HG03039 (cell line): ENCODE results near the gene SERINC5.
"Not testable (repeated sequence)": the region's sequence is repeated elsewhere in the genome, so short reads cannot be mapped to it uniquely, and the experiment has no call there.

Experiments used
- ATAC-seq: cut with Tn5 transposase; IDR thresholded peaks from one replicate; pipeline ENCODE4 v1.9.1; 2021; ENCODE audit warnings: mild to moderate bottlenecking, moderate library complexity; ENCODE audit not compliant: unreplicated experiment

SERINC5 gene

DNA sequence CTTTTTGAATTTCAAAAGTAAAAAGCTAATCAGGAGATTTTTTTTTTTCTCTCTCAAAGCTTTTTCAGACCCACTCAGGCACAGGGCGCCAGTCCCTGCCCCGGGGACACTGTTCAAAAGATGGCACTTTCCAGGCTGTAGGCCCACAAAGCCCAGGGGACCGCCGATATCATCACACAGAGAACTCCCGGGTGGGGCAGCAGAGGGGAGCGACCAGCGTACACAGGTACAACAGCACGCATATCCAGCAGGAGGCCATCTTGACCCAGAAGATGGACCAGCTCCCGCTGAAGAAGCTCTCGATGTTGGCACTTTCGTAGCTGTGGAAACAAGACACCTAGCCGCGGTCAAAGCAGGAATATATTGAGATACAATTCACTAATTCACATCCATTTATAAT, 112.4 kb downstream of the SERINC5 start:
- ATAC-seq = no peak

DNA sequence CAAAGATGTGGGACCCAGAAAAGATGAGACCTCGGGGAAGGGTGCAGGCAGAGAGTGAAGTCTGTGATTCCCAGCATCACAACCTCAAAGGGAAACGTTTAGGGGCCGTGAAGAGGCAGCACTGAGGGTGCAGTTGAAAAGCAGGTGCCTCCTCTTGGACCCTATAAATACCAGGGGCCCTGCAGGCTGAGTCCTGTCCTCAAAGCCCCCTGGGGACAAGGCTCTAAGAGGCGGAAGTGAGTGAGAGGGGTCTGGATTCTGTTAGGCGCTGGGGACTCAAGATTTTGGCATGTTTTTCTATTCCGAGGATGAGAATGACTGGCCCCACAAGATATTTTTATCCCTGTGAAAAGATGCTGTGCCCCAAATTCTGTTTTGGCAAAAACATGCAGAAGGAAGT, 112.9 kb downstream of the SERINC5 start:
- ATAC-seq = no peak

DNA sequence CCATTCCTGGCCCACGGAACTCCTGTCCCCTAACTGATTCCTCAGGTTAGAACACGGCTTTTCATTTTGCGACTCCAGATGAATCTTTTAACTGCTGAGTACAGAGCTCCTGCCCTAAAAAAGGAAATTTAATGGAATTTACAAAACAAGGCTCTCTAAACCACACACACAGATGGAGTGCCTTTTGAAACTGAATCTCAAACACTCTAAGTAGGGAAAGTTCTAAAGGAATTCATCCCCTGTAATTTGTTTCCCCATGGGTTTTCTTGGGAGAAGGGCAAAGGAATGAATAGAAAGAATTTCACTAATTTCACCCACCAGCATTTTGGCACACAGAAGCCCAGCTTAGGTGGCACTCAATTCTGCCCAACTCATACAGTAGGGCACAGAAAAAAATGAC, 114.2 kb downstream of the SERINC5 start:
- no peak for ATAC-seq

DNA sequence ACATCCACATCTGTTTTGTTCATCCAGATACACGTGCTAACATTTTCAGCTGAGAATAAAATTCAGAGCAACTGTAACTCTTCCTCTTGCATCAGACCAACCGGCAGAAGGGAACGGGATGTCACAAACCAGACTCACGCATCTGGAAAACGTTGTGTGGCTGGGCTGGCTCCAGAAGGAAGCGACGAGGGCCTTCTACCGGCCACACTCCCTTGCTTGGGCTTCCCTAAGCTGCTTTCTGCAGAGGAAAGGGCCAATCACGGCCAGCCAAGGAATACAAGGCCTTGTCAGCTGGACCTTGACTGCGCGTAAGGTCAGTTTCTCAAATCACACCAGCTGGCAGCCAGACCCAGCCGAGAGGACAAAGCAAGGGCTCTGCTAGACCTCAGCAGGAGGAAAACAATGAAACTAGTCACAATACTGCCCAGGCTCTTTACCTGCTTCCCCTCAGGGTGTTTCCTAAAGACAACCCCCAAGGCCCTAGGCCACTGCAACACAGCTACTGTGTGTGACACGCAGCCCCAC, 114.6 kb downstream of the SERINC5 start:
- no peak for ATAC-seq

DNA sequence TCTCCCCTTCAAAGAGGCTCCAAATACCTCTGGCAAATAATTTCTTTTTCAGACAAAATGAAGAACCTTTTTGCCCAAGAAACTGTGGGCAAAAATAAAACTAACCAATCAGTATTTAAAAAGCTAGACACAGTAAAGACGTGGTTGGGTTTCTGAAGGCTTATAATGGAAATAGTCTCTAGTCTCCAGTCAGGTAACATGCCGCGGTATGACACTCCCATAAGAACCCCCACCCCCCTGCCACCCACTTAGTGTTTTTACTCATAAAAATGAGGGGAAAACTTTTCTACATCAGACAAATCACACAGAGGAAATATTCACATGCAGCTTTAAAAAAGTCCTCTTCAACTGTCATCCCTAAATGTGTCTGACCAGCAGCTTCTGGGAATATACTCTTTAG, 115.4 kb downstream of the SERINC5 start:
- no peak for ATAC-seq

DNA sequence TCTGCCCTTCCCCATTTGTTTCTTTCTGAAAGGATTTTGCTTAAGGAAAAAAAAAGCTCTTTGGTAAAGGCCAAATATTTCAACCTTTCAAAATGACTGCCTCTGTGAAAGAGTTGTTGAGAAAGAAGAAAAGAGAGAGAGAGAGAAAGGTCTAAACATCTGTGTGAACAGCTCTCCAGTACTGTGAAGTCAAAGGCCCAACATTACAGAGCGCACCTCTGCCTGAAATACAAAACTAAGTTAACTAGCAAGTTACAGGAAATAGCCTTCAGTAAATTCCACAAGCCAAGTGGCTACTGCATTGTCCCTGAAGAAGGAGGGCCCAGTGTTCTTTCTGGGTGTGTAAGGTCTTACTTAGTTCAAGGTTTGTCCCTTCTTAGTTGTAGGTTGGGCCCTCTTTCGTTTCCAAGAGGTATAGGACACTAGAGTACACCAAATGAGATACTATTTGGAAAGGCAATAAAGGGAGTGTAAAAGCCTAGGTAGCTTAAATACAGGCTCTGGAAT, 116.3 kb downstream of the SERINC5 start:
- ATAC-seq = no peak

DNA sequence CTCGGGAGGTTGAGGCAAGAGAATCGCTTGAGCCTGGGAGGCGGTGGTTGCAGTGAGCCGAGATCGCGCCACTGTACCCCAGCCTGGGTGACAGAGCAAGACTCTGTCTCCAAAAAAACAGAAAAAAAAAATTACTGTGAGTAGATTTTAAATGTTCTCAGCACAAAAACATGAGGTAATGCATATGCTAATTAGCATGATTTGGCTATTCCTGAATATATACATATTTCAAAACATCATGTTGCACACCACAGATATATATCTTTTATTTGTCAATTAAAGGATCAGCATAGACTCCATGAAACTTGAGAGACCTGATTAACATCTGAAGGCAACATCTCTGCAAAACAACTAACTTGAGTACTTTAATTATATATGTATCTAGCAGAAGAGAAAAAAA, 117.4 kb downstream of the SERINC5 start:
- ATAC-seq = no peak

DNA sequence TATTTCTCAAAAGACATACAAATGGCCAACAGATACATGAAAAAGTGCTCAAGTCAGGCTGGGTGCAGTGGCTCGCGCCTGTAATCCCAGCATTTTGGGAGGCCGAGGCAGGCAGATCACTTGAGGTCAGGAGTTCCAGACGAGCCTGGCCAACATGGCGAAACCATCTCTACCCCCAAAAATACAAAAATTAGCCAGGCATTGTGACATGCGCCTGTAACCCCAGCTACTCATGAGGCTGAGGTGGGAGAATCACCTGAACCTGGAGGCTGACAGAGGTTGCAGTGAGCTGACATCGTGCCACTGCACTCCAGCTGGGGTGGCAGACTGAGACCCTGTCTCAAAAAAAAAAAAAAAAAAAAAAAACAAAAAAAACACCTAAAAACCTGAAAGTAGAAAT, 119.0 kb downstream of the SERINC5 start:
- ATAC-seq = not testable (repeated sequence)

DNA sequence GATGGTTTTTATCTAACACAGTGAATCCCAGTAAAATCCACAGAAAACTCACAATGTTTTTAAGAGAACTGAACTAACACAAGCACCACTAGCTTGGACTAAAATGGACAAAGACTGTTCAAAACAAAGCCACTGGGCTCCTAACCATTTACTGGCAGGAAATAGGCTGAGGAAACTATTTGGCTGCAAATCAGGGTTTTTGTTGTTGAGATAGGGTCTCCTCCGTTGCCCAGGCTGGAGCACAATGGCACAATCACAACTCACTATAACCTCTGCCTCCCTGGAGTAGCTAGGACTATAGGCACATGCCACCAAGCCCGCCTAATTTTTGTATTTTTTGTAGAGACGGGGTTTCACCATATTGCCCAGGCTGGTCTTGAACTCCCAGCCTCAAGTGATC, 121.0 kb downstream of the SERINC5 start:
- no peak for ATAC-seq

DNA sequence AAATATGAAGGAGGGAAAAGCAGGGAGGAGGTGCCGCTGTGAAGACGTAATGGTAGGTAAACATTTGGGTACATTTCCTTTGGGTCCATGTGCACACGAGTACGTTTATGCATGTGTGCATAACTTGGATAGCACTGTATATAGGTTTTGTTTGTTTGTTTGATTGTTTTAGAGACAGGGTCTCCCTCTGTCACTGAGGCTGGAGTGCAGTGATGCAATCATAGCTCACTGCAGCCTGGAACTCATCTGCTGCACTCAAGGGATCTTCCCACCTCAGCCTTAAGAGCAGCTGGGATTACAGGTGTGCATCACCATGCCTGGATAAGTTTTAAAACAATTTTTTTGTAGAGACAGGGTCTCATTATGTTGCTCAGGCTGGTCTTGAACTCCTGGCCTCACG, 126.7 kb downstream of the SERINC5 start:
- ATAC-seq = no peak

DNA sequence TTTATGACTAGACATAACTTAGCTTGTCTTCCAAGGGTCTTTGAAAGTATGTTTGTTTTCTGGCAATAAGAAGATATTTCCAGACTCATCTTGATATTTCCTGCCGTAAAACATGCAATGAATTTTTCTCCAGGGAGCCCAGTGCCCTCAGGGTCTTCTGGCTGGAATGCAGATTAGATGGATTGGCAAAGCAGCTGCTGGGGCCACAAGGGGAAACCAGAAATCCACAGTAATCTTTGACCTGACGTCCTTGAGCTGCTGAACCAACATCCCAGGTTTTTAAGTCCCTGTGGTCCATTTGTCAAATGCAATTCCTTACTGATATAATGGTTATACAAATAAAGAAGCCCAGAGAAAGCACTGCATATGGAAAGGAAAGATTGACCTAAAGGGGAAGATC, 127.7 kb downstream of the SERINC5 start:
- no peak for ATAC-seq

DNA sequence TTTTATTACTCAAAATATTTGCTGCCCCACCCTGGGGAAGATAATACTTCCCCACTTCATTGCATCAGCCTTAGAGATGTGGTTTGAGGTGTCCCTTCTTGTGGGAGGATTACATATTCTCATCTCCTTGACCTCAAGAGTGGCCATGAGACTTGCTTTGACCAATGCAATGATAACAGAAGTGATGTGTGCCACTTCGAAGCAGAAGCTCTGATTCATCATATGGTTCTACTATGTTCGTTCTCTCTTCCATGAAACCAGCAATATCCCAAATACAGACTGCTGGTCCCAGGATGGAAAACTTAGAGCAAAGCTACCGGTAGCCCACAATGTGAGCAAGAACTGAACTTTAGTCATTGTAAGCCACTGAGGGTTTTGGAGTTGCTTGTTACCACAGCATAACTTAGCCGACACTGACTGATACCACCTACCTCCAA, 128.7 kb downstream of the SERINC5 start:
- ATAC-seq = no peak

DNA sequence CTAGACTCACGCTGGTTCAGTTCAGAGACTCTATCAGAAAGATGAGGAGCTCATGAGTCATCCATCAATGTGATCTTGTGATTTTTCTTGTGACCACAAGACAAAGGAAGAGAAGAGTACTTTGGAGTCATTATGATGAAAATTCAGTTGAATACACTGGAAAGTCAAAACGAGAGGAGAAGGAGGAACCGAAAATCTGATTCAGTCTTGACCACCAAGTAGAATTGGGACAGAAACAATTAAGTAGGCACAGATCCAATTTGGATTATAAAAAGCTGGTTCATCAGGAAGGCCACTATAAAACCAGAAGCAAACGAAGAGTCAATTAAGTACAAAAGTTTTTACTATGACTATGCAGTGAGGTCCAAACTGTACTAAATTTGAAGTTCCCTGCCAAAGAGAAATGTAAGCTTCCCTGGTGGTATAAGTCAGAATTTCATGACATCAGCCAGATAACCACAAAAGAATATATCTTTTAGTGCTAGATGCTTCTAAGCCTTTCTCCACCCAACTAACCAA, 129.8 kb downstream of the SERINC5 start:
- ATAC-seq = peak; percentile 45

DNA sequence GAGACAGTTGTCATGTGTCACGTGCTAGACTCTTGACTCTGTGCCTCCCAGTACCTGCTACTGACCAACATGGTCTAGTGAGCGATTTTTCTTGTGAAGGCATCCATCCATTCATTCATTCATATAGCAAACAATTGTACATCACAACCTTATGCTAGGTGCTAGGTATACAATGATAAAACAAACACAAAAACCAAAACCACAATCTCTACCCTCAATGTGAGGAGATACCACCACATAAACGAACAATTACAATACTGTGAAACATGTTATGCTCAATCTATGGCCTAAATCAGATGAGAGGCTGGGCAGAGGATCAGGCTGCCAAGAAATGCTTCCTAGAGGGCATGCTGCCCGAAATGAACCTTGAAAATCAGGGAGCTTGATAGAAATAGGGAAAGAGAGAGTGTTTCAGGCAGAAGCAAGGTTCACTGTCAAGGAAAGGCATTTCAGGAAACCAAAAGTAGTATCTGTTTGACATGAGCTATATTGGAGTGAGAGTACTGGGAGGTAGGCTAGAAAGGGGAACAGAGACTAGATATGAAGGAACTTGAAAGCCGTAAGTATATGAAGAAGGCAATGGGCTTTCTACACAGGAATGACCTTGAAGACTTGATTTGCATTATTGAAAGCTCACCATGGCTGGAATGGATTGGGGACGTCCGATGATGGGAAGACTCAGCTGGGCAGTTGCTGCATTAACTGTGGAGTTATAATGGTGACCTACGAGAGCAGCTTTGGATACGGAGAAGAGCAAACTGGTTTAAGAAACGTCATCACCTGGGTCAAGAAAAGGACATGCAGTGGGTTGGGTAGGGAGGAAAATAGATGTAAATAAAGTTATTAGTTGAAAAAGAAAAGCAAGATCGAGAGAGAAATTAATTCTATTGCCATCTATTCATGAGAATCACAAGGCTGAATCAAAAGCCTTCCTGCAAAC, 130.6 kb downstream of the SERINC5 start:
- ATAC-seq = peak; percentile 76

DNA sequence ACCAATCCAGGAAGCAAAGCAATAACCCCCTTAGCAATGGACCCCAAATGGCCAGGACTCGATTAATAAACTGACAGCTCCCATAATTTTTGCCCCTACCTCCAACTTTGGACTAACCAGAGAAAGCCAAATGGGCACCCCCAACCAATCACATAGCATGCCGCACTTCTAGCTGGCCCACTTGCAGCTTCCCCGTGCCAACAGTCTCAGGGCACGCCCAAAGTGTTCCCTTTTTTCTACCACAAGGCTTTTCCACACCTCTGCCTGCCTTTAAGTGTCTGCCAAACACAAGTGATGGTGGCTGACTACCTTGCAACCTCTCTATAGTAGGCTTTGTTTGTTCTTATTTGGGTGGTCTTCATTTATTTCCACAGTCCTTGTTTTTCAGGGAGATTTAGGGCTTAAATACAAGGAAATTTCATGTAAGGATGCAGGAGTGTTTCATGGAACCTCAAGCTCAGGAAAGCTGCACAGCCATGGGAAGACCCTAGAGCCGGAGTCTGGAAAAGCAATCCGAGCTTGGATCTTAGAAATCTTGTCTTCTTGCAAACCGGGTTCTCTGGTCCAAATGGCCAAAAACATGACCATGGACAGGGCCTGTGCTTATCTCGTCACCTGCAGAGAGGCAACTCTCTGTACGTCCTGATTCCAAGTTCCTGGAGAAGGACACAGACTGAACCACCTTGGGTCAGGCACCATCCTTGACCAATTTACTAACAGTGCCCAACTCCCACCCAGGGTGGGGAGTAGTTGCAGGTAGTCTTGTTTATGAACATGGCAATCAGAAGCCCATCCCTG, 131.5 kb downstream of the SERINC5 start:
- ATAC-seq = no peak

DNA sequence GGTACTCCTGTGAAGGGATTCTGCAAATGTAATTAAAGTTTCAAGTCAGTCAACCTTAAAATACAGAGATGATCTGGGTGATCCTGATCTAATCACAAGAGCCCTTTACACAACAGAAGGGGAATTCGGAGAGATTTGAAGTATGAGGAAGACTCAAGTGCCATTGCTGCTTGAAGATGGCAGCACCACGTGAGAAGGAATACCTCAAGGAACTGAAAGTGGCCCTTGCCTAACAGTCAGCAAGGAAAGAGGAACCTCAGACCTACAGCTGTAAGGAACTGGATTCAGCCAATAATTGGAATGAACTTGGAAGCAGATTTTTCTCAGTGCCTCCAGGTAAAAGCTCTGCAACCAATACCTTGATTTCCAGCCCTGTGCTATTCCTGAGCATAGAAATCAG, 133.3 kb downstream of the SERINC5 start:
- ATAC-seq = no peak

DNA sequence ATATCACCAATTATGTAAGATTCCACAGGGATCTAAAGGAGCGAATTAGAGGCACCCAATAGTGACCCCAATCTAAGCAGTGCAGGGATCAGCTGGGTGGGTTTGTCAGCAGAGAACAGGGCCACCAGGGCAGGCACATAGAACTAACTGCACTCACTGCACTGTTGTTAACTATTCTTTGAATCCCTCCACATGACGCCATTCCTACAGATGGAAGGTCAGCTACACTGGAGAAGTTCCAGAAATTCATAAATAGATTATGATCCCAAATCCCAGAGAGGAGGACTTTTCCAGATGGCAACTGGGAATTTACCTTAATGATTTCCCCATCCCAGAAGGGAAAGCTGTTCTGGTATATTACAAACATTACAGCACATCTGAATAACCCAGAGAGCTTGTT, 136.5 kb downstream of the SERINC5 start:
- ATAC-seq = no peak

DNA sequence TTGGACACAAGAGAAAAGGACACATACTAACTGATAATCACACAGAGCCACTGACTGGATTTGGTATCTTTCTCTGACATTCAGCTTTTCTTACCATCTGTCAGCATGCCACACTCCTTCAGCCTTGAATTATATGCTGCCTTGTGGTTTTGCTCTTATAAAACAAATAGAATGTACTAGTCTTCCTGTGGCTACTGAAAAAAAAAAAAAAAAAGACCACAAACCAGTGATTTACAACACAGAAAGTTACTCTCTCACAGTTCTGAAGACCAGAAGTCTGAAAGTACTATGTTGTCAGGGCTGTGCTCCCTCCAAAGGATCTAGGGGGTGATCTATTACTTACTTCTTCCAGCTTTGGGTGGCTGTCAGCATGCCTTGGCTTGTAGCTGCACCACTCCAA, 138.4 kb downstream of the SERINC5 start:
- ATAC-seq = no peak

DNA sequence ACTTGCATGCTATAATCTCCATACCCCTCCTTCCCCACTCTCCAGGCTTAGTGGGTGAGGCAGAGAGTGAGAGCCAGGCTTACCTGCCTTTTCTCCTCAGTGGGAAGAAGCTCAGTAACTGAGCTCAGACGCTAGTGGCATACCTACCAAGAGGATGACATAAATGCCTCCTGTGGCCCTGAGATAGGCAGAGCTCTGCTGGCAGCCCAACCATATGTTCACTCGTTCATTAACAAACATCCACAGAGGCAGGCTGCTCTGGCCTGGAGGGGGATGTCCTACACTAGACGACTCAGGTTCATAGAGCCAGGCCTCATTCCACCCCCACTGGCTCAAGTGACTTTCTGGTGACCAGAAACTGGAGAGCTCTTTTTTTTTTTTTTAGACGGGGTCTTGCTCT, 139.4 kb downstream of the SERINC5 start:
- ATAC-seq = no peak

DNA sequence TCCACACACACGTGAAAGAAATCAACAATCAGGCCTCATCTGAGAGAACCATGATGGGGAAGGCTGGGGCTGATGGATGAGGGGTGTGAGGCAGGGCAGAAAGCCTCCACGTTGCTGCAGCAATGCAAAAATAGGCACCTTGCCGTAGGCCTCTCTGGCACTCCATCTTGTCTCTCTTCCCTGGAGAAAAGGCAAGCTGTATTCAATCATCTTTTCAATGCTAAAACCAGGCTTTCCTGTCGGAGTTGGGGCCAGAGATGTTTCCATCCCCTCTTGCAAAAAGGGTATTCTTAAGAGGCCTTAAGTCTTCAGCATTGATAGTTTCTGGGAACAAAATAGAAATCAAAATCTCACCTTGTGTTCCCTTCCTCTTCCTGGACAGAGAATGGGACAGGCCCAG, 139.8 kb downstream of the SERINC5 start:
- no peak for ATAC-seq

DNA sequence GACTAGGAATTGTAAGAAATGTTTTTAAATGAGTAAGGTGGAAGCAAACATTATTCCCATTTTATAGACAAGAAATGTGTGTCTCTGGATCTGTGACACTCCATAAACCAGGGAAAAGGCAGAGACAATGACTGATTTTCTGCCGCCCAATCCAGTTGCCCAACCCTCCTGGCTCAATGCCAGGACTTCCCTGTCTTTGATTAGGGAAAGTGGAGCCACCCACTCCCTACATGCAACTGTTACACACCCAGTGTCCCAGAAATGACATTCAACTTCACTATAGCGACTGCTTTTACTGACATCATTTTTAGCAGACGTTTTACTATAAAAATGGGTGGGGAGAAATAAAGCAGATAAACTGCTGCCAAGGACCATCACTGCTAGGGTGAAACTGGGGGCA, 141.0 kb downstream of the SERINC5 start:
- ATAC-seq = no peak
